OCI-M2 (cell line): ENCODE results near the gene CUX1.
"Not testable (repeated sequence)": the region's sequence is repeated elsewhere in the genome, so short reads cannot be mapped to it uniquely, and the experiment has no call there.

Experiments
- DNase-seq: peaks from one replicate; lab custom pipeline; 2025; ENCODE audit not compliant: unreplicated experiment; lab: John Stamatoyannopoulos, UW

Gene CUX1

GRCh38 chr7:102039706-102040105, 222.3 kb downstream of the CUX1 start:
- DNase-seq, result no peak

GRCh38 chr7:102040569-102040968, 223.1 kb downstream of the CUX1 start:
- no peak for DNase-seq

GRCh38 chr7:102042016-102042656, 224.7 kb downstream of the CUX1 start:
- no peak for DNase-seq

- DNase-seq, result not testable (repeated sequence)
Observed at GRCh38 chr7:102042796-102043195, 225.4 kb downstream of the CUX1 start.

GRCh38 chr7:102044641-102044983, 227.2 kb downstream of the CUX1 start:
- no peak for DNase-seq

- no peak for DNase-seq
Observed at GRCh38 chr7:102044984-102045673, 227.7 kb downstream of the CUX1 start.

GRCh38 chr7:102045681-102046372, 228.4 kb downstream of the CUX1 start:
- no peak for DNase-seq

- no peak for DNase-seq
Observed at GRCh38 chr7:102046373-102047117, 229.1 kb downstream of the CUX1 start.

- DNase-seq, result no peak
Observed at GRCh38 chr7:102047167-102047566, 229.7 kb downstream of the CUX1 start.

GRCh38 chr7:102049765-102050164, 232.3 kb downstream of the CUX1 start:
- DNase-seq, result no peak

GRCh38 chr7:102050864-102051460, 233.5 kb downstream of the CUX1 start:
- DNase-seq, result no peak

GRCh38 chr7:102051736-102052135, 234.3 kb downstream of the CUX1 start:
- DNase-seq, result not testable (repeated sequence)

GRCh38 chr7:102054158-102054557, 236.7 kb downstream of the CUX1 start:
- DNase-seq, result no peak

- no peak for DNase-seq
Observed at GRCh38 chr7:102055181-102055976, 238.0 kb downstream of the CUX1 start.

GRCh38 chr7:102059524-102059923, 242.1 kb downstream of the CUX1 start:
- DNase-seq, result no peak

GRCh38 chr7:102061354-102061945, 244.0 kb downstream of the CUX1 start:
- DNase-seq, result no peak

GRCh38 chr7:102061981-102062390, 244.6 kb downstream of the CUX1 start:
- no peak for DNase-seq

GRCh38 chr7:102063690-102064180, 246.3 kb downstream of the CUX1 start:
- no peak for DNase-seq

GRCh38 chr7:102064361-102065025, 247.1 kb downstream of the CUX1 start:
- no peak for DNase-seq
